Stimulated activated naive CD8-positive, alpha-beta T cell treated with anti-CD3 and anti-CD28 coated beads, Interleukin-15, Interleukin-2, amounts not matched to agents 100 U/mL and 50 U/mL, for 24 hours (primary cell): ENCODE measurements around the gene EME2.
"Not testable (repeated sequence)": the region's sequence is repeated elsewhere in the genome, so short reads cannot be mapped to it uniquely, and the experiment has no call there.

Source experiments
- ATAC-seq: fragments of 150-1000 bp; cut with Tn5 transposase; one replicate; pipeline ENCODE4 v1.10.0; 2021
- DNase-seq: peaks from one replicate; pipeline ENCODE4 v3.0.0; 2021

EME2 gene

DNA sequence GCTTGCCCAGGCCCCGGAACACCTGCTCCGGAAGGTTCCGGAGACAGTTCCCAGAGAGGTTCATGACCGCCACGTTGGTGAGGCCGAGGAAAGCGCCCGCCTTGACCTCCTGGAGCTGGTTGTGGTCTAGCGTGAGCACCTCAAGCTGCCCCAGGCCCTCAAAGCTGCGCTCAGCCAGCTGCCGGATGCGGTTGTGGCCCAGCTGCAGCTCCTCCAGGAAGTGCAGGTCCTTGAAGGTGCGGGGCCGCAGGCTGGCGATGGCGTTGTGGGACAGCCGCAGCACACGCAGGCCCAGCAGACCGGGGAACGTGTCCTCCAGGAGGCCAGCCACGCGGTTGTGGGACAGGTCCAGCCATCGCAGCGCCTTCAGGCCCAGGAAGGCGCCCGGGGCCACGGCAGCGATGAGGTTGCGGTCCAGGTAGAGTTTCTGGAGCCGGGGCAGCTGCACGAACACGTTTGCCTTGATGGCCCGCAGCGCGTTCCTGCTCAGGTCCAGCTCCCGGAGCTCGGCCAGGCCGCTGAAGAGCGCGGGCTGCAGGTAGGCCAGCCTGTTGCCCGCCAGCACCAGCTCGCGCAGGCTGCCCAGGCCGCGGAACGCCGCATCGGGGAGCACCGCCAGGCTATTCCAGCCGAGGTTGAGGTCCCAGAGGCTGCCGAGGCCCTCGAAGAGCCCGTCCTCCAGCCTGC, 18.8 kb downstream of the EME2 start:
- ATAC-seq (no peak), DNase-seq (no peak)

DNA sequence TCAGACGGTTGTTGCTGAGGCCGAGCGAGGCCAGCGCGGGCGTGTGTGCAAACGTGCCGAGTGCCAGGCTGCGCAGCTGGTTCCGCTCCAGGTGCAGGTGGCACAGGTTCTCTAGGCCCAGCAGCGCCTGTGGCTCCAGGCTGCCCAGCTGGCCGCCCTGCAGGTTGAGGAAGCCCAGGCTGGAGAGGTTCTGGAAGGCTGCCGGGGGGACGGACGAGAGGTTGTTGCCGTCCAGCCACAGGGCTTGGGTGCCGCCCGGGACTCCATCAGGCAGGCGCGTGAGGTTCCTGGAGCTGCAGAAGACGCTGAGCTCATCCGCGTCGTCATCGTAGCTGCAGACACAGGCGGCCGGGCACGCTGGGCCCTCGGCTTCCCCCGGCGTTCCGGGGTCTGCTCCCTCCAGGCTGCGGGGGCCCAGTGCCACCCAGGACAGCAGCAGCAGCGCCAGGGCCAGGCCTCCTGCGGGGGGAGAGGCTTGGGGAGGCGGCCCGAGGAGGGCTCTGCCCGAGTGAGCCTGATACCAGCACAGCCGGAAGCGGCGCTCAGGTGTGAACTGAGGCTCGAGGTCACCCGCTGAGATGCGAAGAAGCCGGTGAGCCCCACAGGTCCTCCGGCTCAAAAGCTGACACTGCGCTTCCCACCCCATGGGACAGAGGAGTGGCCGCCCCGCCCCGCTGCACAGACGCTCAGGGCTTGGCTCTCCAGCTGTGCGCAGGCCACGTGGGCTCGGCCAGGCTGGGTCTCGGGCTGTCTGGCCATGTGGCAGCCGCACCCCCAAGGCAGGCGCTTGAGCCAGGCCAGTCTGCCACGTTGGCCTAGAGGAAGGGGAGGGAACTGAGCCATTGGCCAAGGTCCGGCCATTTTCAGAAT, 19.6 kb downstream of the EME2 start:
- ATAC-seq: no peak
- DNase-seq: no peak

DNA sequence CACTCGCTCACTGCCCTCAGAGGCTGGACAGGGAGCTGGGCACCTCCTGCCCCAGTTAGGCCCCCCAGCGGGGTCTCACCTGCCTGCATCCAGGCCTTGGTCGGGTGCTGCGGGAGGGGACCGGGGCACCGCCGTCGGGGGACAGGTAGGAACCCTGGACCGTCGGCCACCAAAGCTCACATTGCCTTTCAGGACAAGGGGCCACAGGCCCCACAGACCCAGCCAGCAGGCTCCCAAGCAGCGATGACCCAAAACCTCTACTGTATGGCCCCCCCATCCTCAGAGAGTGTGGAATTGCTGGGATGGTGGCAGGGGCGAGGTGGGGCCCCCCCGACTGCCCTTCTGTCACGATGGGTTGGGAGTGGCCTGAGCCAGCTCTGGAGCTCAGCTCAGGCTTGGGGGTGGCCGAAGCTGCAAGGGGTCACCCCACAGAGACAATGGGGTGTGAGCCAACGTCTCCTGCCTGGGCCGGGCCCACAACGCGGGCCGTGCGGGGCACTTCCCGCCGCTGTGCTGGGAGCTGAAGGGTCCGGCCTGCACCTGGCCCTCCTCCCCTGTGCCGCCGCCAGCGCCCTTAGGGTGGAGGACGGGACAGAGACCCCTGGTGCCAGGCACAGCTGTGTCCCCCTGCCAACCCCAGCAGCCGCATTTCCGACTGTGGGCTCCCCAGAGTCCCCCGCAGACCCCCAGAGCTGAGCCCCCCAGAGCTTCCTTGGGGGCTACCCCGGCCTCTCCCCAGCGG, 20.4 kb downstream of the EME2 start:
- DNase-seq (no peak), ATAC-seq (no peak)

DNA sequence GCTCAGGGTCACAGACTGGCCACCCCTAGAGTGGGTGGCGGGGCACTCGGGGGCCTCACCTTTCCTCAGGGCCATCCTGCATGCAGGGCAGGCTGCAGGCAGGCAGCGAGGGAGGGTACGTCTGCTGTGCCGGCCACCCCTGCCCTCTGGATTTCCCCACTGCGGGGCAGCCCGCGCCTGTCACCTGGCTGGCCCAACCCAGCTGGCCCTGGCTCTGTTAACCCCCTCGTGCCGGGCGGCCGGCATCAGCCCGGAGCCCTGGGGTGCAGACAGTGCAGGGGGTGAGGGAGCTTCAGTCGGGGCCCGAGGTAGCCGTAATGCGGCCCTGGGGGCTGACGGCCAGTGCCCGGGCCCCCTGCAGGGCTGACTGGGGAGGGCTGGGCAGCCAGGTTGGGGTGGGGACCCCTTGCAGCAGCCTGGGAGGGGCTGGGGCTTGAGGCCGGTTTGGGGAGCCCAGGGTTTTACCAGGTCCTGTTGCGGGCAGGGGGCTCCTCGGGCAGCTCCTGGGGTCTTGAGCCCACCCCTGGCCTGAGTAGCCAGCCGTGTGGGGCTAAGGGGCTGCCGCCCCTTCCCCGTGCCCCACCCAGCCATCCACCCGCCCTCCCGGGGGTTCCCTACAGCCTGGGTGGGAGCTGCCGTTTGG, 21.1 kb downstream of the EME2 start, which contains the start of gene IGFALS:
Gene IGFALS, minus strand, starts transcription at position 128 of the 643 bp plus-strand sequence. Its CDS starts 53 bp downstream, at position 75.
- ATAC-seq (no peak), DNase-seq (no peak)

DNA sequence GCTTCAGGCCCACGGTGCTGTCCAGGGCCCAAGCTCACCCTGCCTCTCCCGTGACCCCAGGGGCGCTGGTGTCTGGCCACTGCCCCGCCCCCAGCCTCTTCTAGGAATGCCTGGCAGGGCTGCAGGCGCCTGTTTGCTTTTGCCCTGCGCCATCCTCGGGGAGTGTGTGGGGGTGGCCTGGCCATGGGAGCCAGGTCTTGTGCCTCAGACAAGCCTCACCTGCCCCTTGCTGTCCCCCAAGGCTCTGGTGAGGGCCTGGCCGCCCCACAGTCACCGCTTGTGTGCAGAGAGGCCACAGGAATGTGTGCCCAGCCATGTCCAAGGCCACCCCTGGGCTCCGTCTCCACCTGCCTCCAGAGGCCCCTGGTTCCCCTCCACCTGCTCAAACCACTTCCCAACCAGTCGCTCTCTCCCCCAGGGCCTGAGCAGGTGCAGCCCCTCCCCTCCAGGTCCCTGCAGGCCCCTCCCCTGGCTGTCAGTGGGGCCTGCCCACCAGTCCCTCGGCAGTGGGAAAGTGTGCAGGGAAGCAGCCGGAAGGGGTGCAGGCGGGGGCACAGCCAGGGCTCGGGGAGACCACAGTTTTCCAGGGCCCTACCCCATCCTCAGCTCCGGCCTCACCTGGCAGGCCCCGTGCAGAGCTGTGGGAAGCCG, 21.7 kb downstream of the EME2 start:
- ATAC-seq (no peak), DNase-seq (no peak)

DNA sequence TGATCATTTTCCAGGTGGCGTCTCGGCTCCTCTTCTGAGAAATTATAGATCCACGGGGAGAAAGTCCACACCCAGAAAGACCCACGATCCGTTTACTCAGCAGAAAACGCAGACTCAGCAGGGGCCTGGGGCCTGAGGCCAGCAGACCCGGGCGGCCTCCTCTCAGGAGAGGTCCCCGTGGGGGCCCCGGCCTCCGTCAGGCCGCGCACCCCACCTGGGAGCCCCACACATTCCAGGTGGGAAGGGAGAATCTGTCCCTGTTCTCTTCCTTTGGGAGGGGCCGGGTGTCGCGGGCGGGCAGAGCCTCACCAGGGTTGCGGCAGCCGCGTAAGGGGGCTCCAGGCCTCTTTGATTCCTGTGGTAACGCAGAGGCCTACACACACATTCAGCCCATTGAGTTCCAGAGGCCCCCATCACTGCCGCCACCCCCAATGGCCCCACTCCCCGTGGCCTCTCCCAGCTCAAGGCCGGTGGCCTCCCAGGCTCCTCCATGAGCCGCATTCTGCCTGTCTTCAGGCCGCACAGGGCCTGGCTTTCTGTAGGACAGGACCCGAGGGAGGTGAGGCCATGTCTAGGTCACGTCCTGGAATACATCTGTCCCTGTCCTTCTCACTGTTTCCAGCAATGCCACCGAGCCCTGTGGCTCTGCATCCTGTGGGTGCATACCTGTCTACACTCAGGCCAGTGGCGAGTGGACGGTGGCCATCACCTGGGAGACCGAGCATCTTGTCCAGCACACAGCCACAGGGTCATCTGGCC, 22.5 kb downstream of the EME2 start:
- ATAC-seq (no peak), DNase-seq (no peak)

DNA sequence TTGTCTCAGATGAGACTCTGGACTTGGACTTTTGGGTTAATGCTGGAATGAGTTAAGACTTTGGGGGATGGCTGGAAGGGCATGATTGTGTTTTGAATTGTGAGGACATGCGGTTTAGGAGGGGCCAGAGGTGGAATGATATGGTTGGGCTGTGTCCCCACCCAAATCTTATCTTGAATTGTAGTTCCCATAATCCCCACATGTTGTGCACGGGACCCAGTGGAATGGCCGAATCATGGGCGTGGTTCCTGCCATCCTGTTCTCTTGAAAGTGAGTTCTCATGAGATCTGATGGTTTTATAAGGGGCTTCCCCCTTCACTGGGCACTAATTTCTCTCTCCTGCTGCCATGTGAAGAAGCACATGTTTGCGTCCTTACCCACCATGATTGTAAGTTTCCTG, 26.7 kb downstream of the EME2 start:
- DNase-seq, ATAC-seq: not testable (repeated sequence)

DNA sequence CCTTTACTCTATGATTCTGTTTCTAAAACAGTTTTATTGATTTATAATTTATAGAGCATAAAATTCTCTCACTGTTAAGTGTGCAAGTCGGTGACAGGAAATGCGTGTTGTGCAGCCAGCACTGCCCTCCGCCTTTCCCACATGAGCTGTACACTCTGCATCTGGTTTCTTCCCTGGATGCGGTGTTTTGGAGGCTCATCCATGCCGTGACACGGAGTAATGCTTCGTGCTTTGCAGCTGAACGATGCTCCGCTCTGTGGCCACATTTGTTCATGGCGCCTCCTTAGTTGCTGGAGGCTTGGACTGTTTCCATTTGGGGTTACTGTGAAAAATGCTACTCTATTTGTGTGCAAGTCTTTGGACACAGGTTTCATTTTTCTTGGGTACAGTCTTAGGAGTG, 28.1 kb downstream of the EME2 start:
- no peak for DNase-seq
- ATAC-seq: no peak

DNA sequence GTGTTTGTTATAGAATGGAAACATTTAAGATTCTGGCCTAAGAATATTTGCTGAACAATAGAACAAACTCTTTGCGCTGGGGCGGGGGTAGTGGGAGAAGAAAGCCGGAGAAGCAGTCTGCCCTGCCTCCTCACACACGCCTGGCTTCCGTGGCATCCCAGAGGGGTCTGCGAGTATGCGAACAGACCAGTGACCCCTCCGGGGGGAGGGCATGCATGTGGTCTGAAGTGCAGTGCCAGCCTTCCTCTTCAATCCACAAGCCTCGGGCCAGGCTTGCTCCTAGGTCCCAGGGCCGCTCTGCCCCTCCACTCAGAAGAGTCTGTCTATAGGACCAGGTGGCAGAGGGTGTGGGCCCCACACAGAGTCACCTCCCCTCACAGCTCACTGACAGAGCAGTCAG, 35.0 kb downstream of the EME2 start:
- no peak for DNase-seq
- no peak for ATAC-seq

DNA sequence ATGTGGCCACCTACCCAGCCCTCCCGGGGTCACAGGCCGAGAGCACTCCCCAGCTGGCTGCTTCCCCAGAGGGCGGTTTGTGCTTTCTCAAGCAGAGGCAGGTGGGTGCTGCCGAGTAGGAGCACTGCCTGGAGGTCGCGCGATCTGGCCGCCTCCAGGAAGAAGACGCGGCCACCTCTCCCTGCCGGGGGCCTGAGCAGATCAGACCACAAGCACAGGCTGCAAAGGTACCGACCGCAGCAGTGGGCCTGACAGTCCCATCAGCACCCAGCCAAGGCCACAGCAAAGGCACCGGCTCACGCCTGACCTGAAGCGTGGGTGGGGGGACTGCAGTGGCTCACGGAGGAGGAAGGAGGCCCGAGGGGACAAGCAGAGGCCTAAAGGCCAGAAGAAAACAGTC, 36.1 kb downstream of the EME2 start:
- ATAC-seq (no peak), DNase-seq (no peak)

DNA sequence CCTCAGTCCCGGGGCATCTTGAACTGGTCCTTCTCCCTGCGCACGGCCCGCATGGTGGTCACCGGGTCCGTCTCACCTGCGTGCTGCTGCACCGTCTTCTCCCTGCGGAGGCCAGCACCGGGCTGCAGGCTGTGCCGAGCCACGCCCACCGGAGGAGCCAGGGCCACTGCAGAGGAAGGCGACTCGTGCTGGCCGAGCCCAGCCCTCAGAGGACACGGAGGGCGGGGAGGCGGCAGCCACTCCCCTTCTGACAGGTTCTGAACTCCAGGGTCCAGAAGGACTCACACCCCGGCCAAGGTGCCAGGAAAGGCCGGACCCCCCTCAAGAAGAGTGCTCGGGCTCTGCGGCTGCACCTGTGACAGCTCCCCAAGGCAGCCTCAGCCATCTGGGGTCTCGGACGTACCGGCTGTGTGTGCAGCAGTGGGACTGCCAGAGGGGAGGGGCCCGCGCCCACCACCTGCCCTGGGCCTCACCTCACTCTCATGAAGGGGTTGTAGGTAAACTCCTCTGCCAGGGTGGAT, 36.7 kb downstream of the EME2 start:
- no peak for ATAC-seq
- no peak for DNase-seq

DNA sequence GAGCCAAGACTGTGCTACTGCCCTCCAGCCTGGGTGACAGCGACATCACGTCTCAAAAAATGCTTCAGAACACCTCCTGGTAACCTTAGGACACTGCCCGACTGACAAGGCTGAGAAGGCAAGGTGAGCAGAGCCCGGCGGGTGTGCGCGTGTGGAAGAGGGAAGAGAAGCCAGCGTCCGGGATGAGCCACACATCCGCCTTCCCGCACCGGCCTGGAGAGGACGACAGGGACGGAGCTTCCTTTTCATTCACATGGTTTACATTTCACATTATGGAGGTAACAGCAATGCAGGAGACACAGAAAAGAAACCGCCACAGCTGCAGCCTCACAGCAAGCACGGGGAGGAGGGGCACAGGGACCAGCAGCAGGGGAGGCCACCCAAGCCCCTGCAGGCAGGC, 37.5 kb downstream of the EME2 start:
- DNase-seq: no peak
- peak; percentile 10 for ATAC-seq

DNA sequence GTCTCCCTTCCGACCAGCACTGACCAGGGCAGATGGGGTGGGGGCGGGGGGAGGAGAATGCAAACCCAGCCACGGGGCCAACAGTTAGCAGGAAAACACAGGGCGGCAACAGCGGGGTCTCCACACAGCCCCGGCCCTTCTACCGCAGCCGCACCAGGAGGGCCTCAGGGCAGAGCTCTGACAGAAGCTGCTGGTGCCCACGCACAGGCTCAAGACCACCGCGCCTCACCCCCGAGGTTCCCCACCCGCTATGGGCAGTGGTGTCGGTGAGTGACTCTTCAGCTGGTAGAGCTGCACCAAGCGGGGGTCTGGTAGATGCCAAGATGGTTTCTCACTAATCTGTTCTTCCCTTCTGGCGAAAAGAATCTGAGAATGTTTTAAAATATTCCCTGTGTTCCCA, 37.9 kb downstream of the EME2 start:
- ATAC-seq (no peak), DNase-seq (no peak)

DNA sequence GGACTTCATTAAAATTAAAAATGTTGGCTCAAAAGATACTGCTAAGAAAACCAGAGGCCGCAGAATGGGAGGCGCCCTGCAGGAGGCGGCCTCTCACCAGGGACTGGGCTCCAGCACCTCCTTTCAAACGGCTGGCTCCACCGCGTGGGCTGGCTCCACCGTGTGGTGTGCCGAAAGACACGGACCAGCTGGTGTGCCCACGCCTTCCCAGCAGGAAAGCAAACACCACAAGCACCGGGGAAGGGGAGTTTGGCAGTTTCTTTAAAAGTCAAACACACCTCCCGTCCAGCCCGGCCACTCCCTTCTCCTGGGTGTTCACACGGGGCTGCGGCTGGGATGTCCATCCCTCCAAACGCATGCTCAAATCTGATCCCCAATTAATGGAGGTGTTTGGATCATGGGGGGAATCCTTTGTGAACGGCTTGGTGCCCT, 40.1 kb downstream of the EME2 start:
- ATAC-seq (peak; percentile 75), DNase-seq (peak; percentile 67)

DNA sequence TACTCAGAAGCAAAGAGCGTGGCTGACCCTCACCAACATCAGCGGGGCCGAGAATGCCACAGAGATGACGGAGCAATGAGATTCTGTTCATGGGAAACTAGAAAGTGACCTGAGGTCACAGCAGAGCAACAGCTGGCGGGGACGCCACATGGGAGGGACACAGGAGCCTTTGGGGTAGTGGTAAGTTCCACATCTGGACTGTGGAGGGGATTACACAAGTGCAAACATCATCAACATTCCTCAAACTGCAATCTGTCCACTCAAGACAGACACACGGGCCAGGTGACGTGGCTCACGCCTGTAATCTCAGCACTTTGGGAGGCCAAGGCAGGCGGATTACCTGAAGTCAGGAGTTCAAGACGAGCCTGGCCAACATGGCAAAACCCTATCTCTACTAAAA, 42.9 kb downstream of the EME2 start:
- ATAC-seq (no peak), DNase-seq (no peak)

DNA sequence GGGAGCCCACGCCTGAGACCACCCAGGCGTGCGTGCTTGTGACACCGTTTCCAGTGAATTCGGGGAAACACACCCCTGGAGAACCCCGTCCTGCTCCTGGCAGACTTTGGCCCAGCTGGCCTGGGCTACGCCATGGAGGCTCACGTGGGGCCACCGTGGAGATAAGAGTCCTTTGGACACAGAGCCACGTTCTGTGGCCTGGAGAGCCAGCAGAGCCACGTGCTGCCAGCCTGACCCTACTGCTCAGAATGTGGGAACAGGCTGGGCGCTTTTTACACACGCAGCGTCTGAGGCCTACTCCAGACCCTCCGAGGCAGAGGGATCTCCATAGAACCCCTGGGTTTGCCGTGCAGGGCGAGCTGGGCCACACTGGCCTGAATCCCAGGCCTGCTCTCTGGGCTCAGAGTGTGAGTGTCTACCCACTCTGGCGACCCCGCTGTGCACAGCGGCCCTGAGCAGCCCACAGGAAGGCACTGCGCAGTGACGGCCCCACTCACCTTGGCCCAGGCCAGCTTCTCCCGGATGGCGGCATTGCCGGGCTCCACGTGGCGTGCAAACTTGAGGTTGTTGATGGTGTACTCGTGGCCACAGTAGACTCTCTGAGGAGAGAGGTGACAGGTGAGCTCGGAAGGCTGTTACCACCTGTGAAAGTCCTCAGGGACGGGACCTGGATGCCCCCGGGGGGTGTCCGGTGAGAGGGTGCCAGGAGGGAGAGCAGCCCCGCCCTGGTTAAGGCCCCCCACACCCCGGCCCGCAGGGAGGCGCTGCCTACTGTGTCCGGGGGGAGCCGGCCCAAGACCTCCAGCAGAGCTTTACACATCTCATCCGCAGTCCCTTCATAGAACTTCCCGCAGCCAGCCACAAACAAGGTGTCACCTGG, 44.0 kb downstream of the EME2 start:
- ATAC-seq (no peak), DNase-seq (no peak)

DNA sequence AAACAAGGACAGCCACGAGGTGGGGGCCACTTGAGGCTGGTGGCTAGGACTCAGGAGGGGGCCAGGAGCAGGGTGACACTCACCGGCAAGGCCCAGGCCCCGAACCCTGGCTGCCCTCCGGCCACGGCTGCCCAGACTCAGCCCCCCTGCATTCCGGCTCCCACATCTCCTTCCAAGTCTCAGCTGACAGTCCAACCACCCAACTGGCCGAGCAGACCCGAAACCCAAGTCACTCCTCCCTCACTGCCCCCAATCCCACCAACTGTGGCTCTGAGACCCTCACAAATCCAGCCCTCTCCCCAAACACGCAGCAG, 44.6 kb downstream of the EME2 start:
- ATAC-seq (no peak), DNase-seq (no peak)

DNA sequence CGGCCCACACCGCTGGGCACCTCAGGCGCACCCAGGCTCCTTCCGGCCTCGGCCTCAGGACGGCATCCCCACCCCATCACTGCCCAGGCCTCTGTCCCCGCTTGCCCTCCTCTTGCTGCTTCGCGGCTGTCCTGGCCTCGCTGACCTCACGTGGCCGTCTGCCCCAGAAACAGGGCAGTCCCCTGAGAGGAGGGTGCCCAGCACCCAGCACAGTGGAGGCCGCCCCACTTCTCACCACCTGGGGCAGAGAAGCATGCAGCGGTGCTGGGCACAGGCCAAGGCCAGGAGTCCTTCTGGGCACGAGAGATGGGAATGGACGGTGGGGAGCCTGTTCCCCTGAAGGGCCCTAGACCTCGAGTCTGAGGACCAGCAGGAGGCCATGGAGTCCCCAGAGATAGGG, 45.1 kb downstream of the EME2 start:
- ATAC-seq: no peak

DNA sequence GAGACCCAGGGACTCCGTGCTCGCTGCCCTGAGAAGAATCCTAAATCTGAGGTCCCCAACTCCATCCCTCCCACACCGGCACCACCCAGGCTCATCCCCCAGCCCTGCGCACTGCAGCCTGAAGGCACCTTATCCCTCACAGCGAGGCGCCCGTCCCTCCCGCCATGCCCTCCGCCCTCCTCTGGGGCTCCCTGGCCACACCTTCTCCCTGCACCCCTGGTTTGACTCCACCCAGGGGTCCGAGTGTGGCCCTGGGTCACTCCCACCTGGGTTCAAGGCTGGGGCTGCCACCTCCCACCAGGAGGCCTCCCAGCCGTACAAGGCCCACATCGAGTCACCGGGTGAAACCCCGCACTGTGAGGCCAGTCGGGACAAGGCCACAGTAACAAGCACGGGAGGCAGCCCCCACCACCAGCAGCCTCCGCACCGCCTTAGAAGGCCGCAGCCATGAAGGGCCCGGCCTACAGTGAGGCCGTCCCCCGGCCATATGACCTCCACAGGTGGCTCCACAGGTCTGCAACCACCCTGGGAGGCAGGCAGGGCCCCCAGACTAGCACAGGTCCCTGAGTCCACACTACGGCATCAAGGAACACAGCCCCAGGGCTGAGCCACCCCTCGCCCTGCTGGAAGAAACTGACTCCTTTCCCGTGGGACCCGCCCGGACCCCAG, 45.7 kb downstream of the EME2 start:
- ATAC-seq: no peak
- no peak for DNase-seq

More for the DNA sequence above, 45.1 kb downstream of the EME2 start:
- DNase-seq: no peak
